Naive B cell (primary cell): ENCODE results near the gene METTL26. TPM values are rescaled to one million over a fixed set of nuclear protein-coding genes. Genes with fewer than 3 reads are reported as not detected.

Source experiments
- ATAC-seq, 2 donors: fragments of 150-1000 bp; cut with Tn5 transposase; 2 replicates each; pipeline ENCODE4 v1.10.0; 2021; ENCODE audit warnings: low read depth in 2 of 2, mild to moderate bottlenecking in 2 of 2, moderate library complexity in 2 of 2
- DNase-seq: peaks from one replicate; pipeline ENCODE4 v3.0.0; 2022
- H3K27ac Mint-ChIP-seq, 6 donors: one replicate each; pipeline ENCODE4 v1.8.0; 2020 to 2022; ENCODE audit warnings: mild to moderate bottlenecking in 6 of 6, mixed read lengths in 6 of 6, moderate library complexity in 5 of 6, inconsistent platforms in 2 of 6
- H3K27me3 Mint-ChIP-seq, 3 donors: one replicate each; pipeline ENCODE4 v1.8.0; 2021 to 2022; ENCODE audit warnings: mixed read lengths in 3 of 3, mild to moderate bottlenecking in 1 of 3
- H3K36me3 Mint-ChIP-seq, 2 donors: one replicate each; pipeline ENCODE4 v1.8.0; 2020 to 2022; ENCODE audit warnings: mixed read lengths in 2 of 2, inconsistent platforms in 1 of 2, mild to moderate bottlenecking in 1 of 2
- H3K4me1 Mint-ChIP-seq, 3 donors: one replicate each; pipeline ENCODE4 v1.8.0; 2020 to 2022; ENCODE audit warnings: mixed read lengths in 3 of 3, inconsistent platforms in 1 of 3, mild to moderate bottlenecking in 1 of 3, moderate library complexity in 1 of 3
- H3K4me3 Mint-ChIP-seq, 8 donors: one replicate each; pipeline ENCODE4 v1.8.0; 2020 to 2022; ENCODE audit warnings: mild to moderate bottlenecking in 8 of 8, mixed read lengths in 8 of 8, moderate library complexity in 8 of 8, inconsistent platforms in 2 of 8
- H3K9me3 Mint-ChIP-seq, 7 donors: one replicate each; pipeline ENCODE4 v1.8.0; 2020 to 2022; ENCODE audit warnings: mixed read lengths in 7 of 7, mild to moderate bottlenecking in 5 of 7, inconsistent platforms in 2 of 7, moderate library complexity in 1 of 7
- polyA plus RNA-seq, 6 donors: library from polyadenylated mRNA; unstranded; fragments of 300-500 nt; fragmentation: Illumina TruSeq; gene quantifications; one replicate each; pipeline ENCODE4 v1.2.3, GENCODE V29; 2021; ENCODE audit warnings: low read depth in 6 of 6

METTL26 gene
- polyA plus RNA-seq, 6 donors from 2014 or later = 66.3 to 87.6 (median 84.9) TPM

DNA sequence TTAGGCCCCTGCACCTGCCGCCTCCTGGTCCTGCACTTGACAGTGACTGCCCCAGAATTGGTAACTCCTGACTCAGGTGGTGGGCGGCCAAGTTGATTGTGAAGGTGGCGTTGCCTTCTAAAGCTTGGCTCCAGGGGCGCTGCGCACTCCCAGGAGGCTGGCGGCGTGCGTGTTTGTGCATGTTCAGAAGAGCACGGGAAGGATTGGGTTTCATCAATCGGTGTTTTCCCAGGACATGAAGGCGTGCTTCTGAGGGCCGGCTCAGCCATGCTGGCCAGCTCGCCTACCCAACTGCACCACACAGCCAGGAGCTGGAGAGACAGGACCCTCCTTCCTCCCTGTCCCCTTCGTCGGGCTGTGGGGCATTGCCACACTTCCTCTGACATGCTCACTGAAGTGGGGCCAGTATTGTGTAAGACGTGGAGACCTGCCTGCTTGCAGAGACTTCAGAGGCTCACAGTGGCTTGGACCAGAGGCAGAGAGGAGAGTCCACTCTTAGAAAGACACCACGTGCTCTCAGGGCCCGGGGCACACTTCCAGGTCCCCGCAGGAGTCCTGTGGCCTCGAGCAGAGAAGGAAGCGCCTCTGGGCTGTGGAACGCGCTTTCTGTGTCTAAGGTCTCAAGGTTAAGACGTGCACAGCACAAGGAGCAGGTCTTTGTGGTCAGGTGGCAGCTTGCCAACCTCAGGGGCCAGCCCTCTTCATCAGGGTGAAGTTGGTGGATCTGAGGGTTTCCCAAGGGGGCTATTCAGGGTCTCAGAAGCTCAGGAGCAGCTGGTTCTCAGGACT lies 43.4 kb downstream of the METTL26 start:
- Mint-ChIP-seq H3K4me1 (peaks cover 42 to 51% (median 45%) of the 10 kb centered on the region in 3 donors), H3K36me3 (no peaks in the 10 kb centered on the region), H3K9me3 (no peaks in the 10 kb centered on the region), H3K27ac (peak overlapping the region in 1 of 6 donors; percentile 45), H3K27me3 (no peaks in the 10 kb centered on the region), H3K4me3 (peak overlapping the region in 5 of 8 donors; percentile 23 to 84 (median 71))
- ATAC-seq = no peak
- no peak for DNase-seq

DNA sequence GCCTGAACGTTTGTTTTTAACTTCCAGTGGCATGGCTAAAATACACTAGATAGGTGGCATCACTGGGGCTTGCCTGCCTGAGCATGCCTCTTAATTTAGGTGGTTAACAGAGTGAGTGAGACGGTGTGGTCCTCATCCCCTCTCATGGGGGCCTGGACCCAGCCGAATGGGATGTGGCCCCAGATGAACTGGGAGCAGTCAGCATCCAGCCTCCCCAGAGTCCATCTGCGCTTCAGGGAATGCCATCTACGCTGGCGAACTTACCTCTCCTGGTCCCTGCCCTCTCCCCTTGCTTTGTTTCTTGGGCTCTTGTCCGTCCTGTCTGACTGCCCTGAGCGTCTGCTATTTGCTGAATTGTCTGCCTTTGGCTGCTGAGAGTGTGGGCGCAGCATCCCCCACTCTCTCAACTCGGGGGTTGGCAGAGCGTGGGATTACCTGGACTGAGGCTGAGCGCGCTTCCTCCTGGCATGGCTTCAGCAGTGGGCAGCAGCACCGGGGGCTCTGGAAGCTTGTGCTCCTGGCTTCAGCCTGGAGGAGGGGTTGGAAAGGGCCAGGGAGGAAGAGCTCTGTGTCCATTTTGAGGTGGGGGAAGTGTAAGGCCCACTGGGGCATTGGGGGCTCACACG lies 44.1 kb downstream of the METTL26 start:
- H3K9me3 Mint-ChIP-seq = no peaks in the 10 kb centered on the region
- no peaks in the 10 kb centered on the region for H3K36me3 Mint-ChIP-seq
- peak overlapping the region in 2 of 6 donors; percentile 45 to 76 for H3K27ac Mint-ChIP-seq
- ATAC-seq = no peak
- no peaks in the 10 kb centered on the region for H3K27me3 Mint-ChIP-seq
- DNase-seq = no peak
- peaks cover 41 to 53% (median 43%) of the 10 kb centered on the region in 3 donors for H3K4me1 Mint-ChIP-seq
- peak overlapping the region in 7 of 8 donors; percentile 24 to 94 (median 86) for H3K4me3 Mint-ChIP-seq

DNA sequence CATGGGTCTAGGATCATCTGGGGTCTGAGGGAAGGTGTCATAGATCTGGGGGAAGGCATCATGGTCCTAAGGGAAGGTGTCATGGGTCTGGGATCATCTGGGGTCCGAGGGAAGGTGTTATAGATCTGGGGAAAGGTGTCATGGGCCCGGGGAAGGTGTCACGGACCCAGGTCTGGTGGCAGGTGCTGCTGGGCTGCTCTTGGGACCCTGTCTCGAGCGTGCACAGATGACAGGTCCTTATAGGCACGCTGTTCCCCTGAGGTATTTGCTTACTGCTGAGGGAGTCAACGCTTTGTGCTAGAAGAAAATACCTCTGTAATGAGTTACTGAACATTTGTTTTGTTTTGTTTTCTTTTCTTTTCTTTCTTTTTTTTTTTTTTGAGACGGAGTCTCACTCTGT lies 44.9 kb downstream of the METTL26 start:
- no peak for ATAC-seq
- Mint-ChIP-seq H3K27me3 (no peaks in the 10 kb centered on the region), H3K27ac (peak overlapping the region in 4 of 6 donors; percentile 14 to 64 (median 33)), H3K4me3 (peak overlapping the region; percentile 82 to 94 (median 90)), H3K36me3 (no peaks in the 10 kb centered on the region), H3K9me3 (no peaks in the 10 kb centered on the region), H3K4me1 (peaks cover 36 to 48% (median 37%) of the 10 kb centered on the region in 3 donors)
- DNase-seq = no peak

GRCh38 chr16:590815-591200 lies 45.3 kb downstream of the METTL26 start:
- DNase-seq = no peak
- peak overlapping the region; percentile 14 to 93 (median 52) for H3K27ac Mint-ChIP-seq
- H3K4me3 Mint-ChIP-seq = peak overlapping the region; percentile 82 to 94 (median 90)

DNA sequence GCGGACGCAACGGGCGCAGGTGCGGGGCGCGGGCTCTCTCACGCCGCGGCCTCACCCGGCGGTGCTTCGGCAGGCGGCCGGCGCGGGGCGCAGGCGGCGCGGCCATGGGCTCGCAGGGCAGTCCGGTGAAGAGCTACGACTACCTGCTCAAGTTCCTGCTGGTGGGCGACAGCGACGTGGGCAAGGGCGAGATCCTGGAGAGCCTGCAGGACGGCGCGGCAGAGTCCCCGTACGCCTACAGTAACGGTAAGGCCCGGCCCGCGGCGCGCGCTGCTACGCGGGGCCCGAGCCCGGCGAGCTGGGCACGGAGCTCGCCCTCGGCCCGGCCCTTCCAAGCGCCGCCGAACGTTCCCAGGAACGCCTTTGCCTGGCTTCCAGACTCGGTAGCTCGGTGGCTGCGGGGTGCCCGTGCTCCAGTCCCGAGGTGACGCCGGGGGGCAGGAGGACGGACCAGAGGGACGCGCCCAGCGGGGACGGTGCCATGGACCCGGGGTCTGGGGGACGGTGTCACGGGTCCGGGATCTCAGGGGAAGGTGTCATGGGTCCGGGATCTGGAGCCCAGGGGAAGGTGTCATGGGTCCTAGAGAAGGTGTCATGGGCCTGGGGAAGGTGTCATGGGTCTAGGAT lies 45.8 kb downstream of the METTL26 start:
- Mint-ChIP-seq H3K36me3 (no peaks in the 10 kb centered on the region), H3K9me3 (no peaks in the 10 kb centered on the region), H3K4me1 (peaks cover 38 to 49% (median 39%) of the 10 kb centered on the region in 3 donors), H3K27ac (peak overlapping the region in 5 of 6 donors; percentile 14 to 95 (median 54)), H3K27me3 (peaks cover 0 to 8% (median 6%) of the 10 kb centered on the region in 3 donors), H3K4me3 (peak overlapping the region; percentile 82 to 94 (median 90))
- DNase-seq (no peak), ATAC-seq (no peak)

More at GRCh38 chr16:590815-591200, 45.3 kb downstream of the METTL26 start:
- peaks cover 34 to 47% (median 36%) of the 10 kb centered on the region in 3 donors for H3K4me1 Mint-ChIP-seq
- H3K9me3 Mint-ChIP-seq = no peaks in the 10 kb centered on the region
- H3K27me3 Mint-ChIP-seq = peaks cover 0 to 3% (median 1%) of the 10 kb centered on the region in 3 donors
- no peak for ATAC-seq
- H3K36me3 Mint-ChIP-seq = no peaks in the 10 kb centered on the region

DNA sequence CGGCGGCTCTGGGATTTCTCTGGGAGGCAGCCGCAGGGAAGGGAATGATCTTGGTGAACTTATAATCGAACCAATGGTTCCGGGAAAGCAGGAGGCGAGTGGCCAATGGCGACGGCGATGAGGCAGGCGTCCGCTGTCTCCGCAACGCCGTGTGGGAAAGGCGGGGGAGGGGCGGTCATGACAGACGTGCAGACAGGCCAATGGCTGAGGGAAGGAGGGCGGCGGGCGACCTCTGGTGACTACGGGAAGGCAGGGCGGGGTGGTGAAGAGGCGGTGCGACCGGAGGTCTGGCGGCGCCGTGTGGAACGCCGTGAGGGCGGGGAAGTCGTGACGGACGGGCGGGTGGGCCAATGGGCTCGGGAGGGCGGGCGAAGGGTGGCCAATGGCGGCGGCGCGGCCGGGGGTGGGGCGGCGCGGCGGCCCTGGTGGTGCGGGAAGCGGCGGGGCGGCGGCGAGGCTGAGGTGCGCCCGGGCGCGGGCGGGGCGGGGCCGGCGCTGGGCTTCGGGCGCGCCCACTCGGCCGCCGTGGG lies 46.4 kb downstream of the METTL26 start, which contains the start of gene RAB40C:
RAB40C (plus strand) TSS at position 409 of the 530 bp plus-strand sequence. CDS start 226 bp downstream, outside the sequence.
- peaks cover 0 to 9% (median 8%) of the 10 kb centered on the region in 3 donors for H3K27me3 Mint-ChIP-seq
- peak within 1 kb of the TSS; percentile 95 to 99 (median 99) for H3K27ac Mint-ChIP-seq
- ATAC-seq = peak; percentile 77
- H3K4me3 Mint-ChIP-seq = peak within 1 kb of the TSS; percentile 92 to 99 (median 98)
- peak; percentile 98 for DNase-seq
- H3K9me3 Mint-ChIP-seq = no peaks in the 10 kb centered on the region
- H3K36me3 Mint-ChIP-seq = no peaks in the 10 kb centered on the region
- H3K4me1 Mint-ChIP-seq = peaks cover 40 to 49% (median 40%) of the 10 kb centered on the region in 3 donors

DNA sequence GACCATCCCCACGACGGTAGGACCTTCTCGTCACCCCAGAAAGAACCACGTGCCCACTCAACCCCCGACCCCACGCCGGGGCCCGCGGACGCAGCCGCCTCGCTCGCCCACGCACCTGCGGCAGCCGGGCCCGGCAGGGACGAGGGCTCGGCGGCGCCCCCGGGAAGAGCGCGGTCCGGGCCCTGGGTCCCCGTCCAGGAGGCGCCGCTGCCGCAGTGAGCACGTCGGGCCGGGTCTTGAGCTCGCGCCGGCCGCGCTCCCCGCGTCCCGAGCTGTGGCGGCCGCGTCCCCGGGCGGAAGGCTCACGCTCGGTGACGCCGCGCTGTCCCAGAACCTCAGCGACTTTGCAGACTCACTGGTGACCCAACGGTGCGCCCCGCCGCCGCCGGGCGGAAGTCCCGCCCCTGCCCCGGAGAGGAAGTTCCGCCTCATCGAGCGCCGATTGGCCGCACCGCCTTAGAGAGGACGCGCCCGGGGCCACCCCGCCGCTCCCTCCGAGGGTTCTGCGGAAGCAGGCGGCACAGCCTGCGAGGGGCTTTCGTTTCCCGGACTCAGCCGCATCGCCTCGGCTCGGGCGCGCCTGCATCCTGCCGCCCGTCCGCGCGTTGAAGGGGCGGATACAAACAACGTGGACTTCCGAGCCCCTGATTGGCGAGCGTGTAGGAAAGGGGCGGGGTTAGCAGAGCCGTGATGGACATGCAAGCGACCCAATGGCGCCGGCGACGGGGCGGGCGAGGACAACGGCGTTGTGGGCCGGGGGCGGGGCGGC lies 47.0 kb downstream of the METTL26 start:
- Mint-ChIP-seq H3K4me1 (peaks cover 35 to 47% (median 40%) of the 10 kb centered on the region in 3 donors), H3K4me3 (peak overlapping the region; percentile 87 to 99 (median 98)), H3K36me3 (no peaks in the 10 kb centered on the region), H3K27me3 (peaks cover 0 to 9% (median 8%) of the 10 kb centered on the region in 3 donors), H3K9me3 (no peaks in the 10 kb centered on the region), H3K27ac (peak overlapping the region; percentile 95 to 99 (median 99))
- ATAC-seq = peak; percentile 67 to 69
- DNase-seq = peak; percentile 99

- no peaks in the 10 kb centered on the region for H3K36me3 Mint-ChIP-seq
Measured at GRCh38 chr16:588639-588888, 47.5 kb downstream of the METTL26 start.

DNA sequence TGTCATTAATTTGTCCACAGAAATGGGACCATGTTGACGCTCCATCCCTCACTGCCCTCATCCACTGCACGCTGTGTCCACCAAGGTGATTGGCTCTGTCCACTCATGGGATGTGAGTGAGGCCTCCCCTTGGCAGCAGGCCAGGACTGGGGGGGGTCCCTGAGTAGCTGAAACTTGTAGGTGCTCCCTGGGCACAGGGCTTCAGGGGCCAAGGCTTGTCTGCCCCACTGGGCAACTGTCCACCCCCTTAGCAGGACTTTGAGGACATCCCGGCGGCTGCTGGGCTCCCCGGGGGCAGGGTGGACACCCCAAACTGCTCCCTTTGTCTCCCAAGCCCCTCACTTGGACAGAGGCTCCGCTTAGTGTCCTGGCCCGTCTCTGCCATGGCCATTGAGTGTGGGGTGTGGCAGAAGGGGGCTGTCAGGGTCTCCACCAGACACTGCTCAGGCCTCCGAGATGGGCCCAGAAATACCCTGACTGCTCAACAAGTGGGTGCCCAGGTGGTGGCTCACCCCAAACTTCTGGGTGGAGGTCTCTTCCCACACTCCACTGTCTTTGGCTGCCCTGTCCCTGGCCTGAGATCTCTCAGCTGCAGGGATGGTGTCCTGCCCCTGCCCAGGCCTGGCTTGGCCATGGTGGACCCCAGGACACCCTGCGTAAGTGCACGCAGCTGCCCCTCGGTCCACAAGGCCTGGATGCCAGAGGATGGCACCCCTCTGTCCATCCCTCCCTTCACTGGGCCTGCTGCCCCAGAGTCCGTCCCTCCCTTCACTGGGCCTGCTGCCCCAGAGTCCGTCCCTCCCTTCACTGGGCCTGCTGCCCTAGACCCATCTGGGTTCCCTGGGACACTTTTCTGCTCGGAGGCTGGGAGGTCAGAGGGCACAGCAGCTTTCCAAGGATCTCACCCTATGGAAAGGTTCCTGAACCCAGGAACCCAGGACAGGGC lies 49.2 kb downstream of the METTL26 start:
- no peaks in the 10 kb centered on the region for H3K36me3 Mint-ChIP-seq
- peaks cover 21 to 31% (median 27%) of the 10 kb centered on the region in 3 donors for H3K4me1 Mint-ChIP-seq
- peaks cover 0 to 9% (median 8%) of the 10 kb centered on the region in 3 donors for H3K27me3 Mint-ChIP-seq
- H3K9me3 Mint-ChIP-seq = no peaks in the 10 kb centered on the region
- ATAC-seq (no peak), DNase-seq (no peak)
- H3K27ac Mint-ChIP-seq = peak overlapping the region in 5 of 6 donors; percentile 81 to 95 (median 87)
- H3K4me3 Mint-ChIP-seq = peak overlapping the region in 7 of 8 donors; percentile 44 to 97 (median 65)

More at GRCh38 chr16:588639-588888, 47.5 kb downstream of the METTL26 start:
- DNase-seq = peak; percentile 72
- peak overlapping the region; percentile 95 to 99 (median 98) for H3K27ac Mint-ChIP-seq
- peak; percentile 43 to 48 for ATAC-seq
- H3K27me3 Mint-ChIP-seq = peaks cover 0 to 9% (median 8%) of the 10 kb centered on the region in 3 donors
- peaks cover 32 to 46% (median 38%) of the 10 kb centered on the region in 3 donors for H3K4me1 Mint-ChIP-seq
- H3K4me3 Mint-ChIP-seq = peak overlapping the region; percentile 87 to 97 (median 96)
- no peaks in the 10 kb centered on the region for H3K9me3 Mint-ChIP-seq

GRCh38 chr16:586047-586644 lies 50.0 kb downstream of the METTL26 start:
- H3K9me3 Mint-ChIP-seq = no peaks in the 10 kb centered on the region
- ATAC-seq (no peak), DNase-seq (no peak)
- H3K27ac Mint-ChIP-seq = peak overlapping the region in 2 of 6 donors; percentile 31 to 80
- H3K4me1 Mint-ChIP-seq = peaks cover 19 to 23% (median 20%) of the 10 kb centered on the region in 3 donors
- peaks cover 0 to 9% (median 8%) of the 10 kb centered on the region in 3 donors for H3K27me3 Mint-ChIP-seq
- H3K4me3 Mint-ChIP-seq = peak overlapping the region in 1 of 8 donors; percentile 75
- no peaks in the 10 kb centered on the region for H3K36me3 Mint-ChIP-seq

DNA sequence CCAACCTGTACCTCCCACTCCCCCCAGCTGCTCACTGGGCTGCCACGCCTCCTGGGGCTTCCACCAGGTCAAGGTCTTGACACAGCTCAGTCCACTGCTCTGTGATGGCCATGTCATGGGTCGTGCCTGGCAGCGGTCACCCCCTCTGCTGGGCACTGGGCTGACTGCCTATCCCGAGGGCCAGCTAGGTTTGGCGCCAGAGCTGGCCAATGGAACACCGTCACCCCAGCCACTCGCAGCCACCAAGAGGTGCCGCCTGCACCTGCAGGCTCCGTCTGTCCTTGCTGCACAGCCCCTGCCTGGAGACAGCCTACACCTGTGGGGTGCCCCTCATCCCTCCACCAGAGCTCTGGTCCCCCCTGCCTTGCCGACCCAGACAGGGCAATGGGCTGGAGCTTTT lies 50.8 kb downstream of the METTL26 start:
- ATAC-seq = no peak
- Mint-ChIP-seq H3K27ac (peak overlapping the region in 1 of 6 donors; percentile 31), H3K27me3 (peaks cover 0 to 9% (median 8%) of the 10 kb centered on the region in 3 donors), H3K4me1 (peaks cover 12 to 17% (median 12%) of the 10 kb centered on the region in 3 donors), H3K9me3 (no peaks in the 10 kb centered on the region), H3K4me3 (peak overlapping the region in 1 of 8 donors; percentile 10), H3K36me3 (no peaks in the 10 kb centered on the region)
- DNase-seq = no peak
